ENCODE data around the gene RHBDL1.

DNA sequence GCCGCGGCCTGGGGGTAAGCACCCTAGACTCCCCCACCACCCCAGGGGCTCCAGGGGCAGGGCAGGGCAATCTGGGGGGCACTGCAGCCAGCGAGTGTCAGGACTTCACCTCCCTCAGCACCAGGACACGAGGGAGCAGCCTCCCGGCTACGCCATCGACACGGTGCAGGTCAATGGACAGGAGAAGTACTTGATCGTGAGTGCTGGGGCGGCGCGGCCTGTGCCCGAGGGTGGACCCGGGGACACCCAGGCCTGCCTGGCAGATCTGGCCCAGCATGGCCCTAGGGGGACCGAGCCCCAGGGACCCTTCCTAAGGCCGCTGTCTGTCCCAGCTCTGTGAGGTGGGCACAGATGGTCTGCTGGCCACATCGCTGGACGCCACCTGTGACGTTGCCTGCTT, 3.1 kb upstream of the RHBDL1 start:
- TF ChIP-seq, protein P1, sequence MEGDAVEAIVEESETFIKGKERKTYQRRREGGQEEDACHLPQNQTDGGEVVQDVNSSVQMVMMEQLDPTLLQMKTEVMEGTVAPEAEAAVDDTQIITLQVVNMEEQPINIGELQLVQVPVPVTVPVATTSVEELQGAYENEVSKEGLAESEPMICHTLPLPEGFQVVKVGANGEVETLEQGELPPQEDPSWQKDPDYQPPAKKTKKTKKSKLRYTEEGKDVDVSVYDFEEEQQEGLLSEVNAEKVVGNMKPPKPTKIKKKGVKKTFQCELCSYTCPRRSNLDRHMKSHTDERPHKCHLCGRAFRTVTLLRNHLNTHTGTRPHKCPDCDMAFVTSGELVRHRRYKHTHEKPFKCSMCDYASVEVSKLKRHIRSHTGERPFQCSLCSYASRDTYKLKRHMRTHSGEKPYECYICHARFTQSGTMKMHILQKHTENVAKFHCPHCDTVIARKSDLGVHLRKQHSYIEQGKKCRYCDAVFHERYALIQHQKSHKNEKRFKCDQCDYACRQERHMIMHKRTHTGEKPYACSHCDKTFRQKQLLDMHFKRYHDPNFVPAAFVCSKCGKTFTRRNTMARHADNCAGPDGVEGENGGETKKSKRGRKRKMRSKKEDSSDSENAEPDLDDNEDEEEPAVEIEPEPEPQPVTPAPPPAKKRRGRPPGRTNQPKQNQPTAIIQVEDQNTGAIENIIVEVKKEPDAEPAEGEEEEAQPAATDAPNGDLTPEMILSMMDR (IDR thresholded peaks at IDR 0.05) = no peak
- TF ChIP-seq ZFX (IDR thresholded peaks at IDR 0.05; ENCODE audit: borderline replicate concordance) = no peak

Data from 22Rv1 (cell line).